Heart left ventricle (tissue), 13 donors: ENCODE measurements around the gene MS4A6A.

Experiments used
- POLR2A ChIP-seq, 2 donors: fragments of 450-650 bp; IDR thresholded peaks; one replicate each; pipeline ENCODE4 v1.6.1; 2017; ENCODE audit warnings: antibody characterized with exemption in 2 of 2, mild to moderate bottlenecking in 2 of 2, moderate library complexity in 2 of 2
- TF ChIP-seq, protein P1 (sequence below), 12 donors: fragments of 200-600 bp; sonication (generic) in 4 of 12; IDR thresholded peaks; one replicate each; pipeline versions ENCODE4 v1.5.0 to v1.8.0; 2018 to 2022; ENCODE audit warnings: antibody characterized with exemption in 12 of 12, mild to moderate bottlenecking in 5 of 12
- donor health status: ischemic (EF 13 %, LVEDD 7.1; RV severe dilation, severe dysfunction).
- donor health status: DM: no; HTN: yes; CAD: no.
- donor health status: DM: no; HTN: no; CAD: no.
- donor health status: ischemic (EF 25% LVEDD 6.9; RV normal size, moderate dysfunction).
- donor health status: ischemic (EF 25% LVEDD 5.7; RV mildly dilated, moderate dysfunction).
- donor health status: ischemic (EF 35%, LVEDD 5.7; RV mildly dilated, moderate dysfunction).
- donor health status: nonischemic (EF 11% LVEDD 7.7; RV severe dilation, severe dysfunction).
- donor health status: DM: yes; HTN: yes; CAD: no.
- donor health status: PGD.
- donor health status: ischemic (EF 29% LVEDD 5.4; RV normal size, mild dysfunction).
- donor health status: nonischemic (EF 23%, LVEDD 6.1; RV moderate dilation, normal function).

DNA sequence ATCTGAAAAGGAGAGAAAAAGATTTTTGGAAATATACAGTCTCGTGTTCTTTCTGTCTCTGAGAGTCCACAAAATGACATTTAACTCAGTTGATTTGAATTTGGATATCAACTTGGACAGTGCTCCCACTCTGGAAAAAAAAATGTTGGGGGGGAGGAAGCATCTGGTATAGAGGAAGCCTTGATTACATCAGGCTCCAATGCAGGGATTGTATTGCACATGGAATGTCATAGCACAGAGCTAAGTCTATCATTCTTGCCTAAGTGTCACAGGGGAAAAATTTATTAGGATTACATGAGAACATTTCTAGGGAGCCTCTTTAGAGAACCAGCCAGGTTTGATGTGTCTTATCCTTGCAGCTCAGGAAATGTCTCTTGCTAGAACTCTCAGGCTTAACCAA is 23.0 kb downstream of the MS4A6A start:
- TF ChIP-seq, protein P1, sequence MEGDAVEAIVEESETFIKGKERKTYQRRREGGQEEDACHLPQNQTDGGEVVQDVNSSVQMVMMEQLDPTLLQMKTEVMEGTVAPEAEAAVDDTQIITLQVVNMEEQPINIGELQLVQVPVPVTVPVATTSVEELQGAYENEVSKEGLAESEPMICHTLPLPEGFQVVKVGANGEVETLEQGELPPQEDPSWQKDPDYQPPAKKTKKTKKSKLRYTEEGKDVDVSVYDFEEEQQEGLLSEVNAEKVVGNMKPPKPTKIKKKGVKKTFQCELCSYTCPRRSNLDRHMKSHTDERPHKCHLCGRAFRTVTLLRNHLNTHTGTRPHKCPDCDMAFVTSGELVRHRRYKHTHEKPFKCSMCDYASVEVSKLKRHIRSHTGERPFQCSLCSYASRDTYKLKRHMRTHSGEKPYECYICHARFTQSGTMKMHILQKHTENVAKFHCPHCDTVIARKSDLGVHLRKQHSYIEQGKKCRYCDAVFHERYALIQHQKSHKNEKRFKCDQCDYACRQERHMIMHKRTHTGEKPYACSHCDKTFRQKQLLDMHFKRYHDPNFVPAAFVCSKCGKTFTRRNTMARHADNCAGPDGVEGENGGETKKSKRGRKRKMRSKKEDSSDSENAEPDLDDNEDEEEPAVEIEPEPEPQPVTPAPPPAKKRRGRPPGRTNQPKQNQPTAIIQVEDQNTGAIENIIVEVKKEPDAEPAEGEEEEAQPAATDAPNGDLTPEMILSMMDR (IDR thresholded peaks at IDR 0.05): no peak
- TF ChIP-seq POLR2A (IDR thresholded peaks at IDR 0.05): no peak
